Astrocyte (in vitro differentiated cells and primary cell): ENCODE results near the gene ZNF878. TPM values are rescaled to one million over a fixed set of nuclear protein-coding genes. Genes with fewer than 3 reads are reported as not detected.
A peak's percentile ranks its signal among the peaks of the same experiment; 100 is the strongest.

Experiments used
- DNase-seq: peaks from one replicate; pipeline ENCODE4 v3.0.0-alpha.2; 2010; ENCODE audit warnings: low read depth
- FAIRE-seq: peaks from 2 replicates; lab custom pipeline; 2011; peaks lifted over from hg19 to GRCh38; lab: Jason Lieb, UNC
- H2AFZ ChIP-seq: 2 replicates; pipeline ENCODE4 v1.6.0; 2012; ENCODE audit warnings: low read depth, low read length, inconsistent platforms
- H3K27ac ChIP-seq: 2 replicates; pipeline ENCODE4 v1.5.1; 2011; ENCODE audit warnings: low read depth, low read length, inconsistent platforms
- H3K27me3 ChIP-seq: 2 replicates; pipeline ENCODE4 v1.6.0; 2011; ENCODE audit warnings: low read length, inconsistent platforms; ENCODE audit not compliant: insufficient read depth
- H3K36me3 ChIP-seq: 2 replicates; pipeline ENCODE4 v1.5.1; 2011; ENCODE audit warnings: low read length, inconsistent platforms; ENCODE audit not compliant: insufficient read depth
- H3K4me1 ChIP-seq: 2 replicates; pipeline ENCODE4 v1.5.1; 2011; ENCODE audit warnings: low read length, inconsistent platforms; ENCODE audit not compliant: insufficient read depth
- H3K4me2 ChIP-seq: 2 replicates; pipeline ENCODE4 v1.6.0; 2012; ENCODE audit warnings: low read length, inconsistent platforms
- H3K4me3 ChIP-seq: 2 replicates; pipeline ENCODE4 v1.5.1; 2011; ENCODE audit warnings: low read depth, mild to moderate bottlenecking, low read length, inconsistent platforms; ENCODE audit not compliant: insufficient read depth
- H3K79me2 ChIP-seq: 2 replicates; pipeline ENCODE4 v1.6.0; 2012; ENCODE audit warnings: mild to moderate bottlenecking, low read length, inconsistent platforms; ENCODE audit not compliant: insufficient read depth
- H3K9ac ChIP-seq: 2 replicates; pipeline ENCODE4 v1.6.0; 2012; ENCODE audit warnings: mild to moderate bottlenecking, low read length, inconsistent platforms
- H3K9me3 ChIP-seq: 2 replicates; pipeline ENCODE4 v1.5.1; 2012; ENCODE audit warnings: low read depth, mild to moderate bottlenecking, low read length, inconsistent platforms; ENCODE audit not compliant: insufficient read depth
- H4K20me1 ChIP-seq: 2 replicates; pipeline ENCODE4 v1.6.0; 2012; ENCODE audit warnings: low read length, inconsistent platforms; ENCODE audit not compliant: insufficient read depth
- H3K27ac Mint-ChIP-seq: one replicate; pipeline ENCODE4 v1.8.0; 2021; ENCODE audit warnings: mild to moderate bottlenecking, mixed read lengths; ENCODE audit not compliant: unreplicated experiment
- H3K27me3 Mint-ChIP-seq: one replicate; pipeline ENCODE4 v1.8.0; 2021; ENCODE audit warnings: low read depth, mixed read lengths; ENCODE audit not compliant: unreplicated experiment
- H3K36me3 Mint-ChIP-seq: one replicate; pipeline ENCODE4 v1.8.0; 2021; ENCODE audit warnings: low read depth, mixed read lengths; ENCODE audit not compliant: unreplicated experiment
- H3K4me1 Mint-ChIP-seq: one replicate; pipeline ENCODE4 v1.8.0; 2021; ENCODE audit warnings: low read depth, mixed read lengths; ENCODE audit not compliant: unreplicated experiment
- H3K4me3 Mint-ChIP-seq: one replicate; pipeline ENCODE4 v1.8.0; 2021; ENCODE audit warnings: mild to moderate bottlenecking, moderate library complexity, mixed read lengths; ENCODE audit not compliant: unreplicated experiment
- H3K9me3 Mint-ChIP-seq: one replicate; pipeline ENCODE4 v1.8.0; 2021; ENCODE audit warnings: mild to moderate bottlenecking, mixed read lengths; ENCODE audit not compliant: unreplicated experiment
- CTCF ChIP-seq: IDR thresholded peaks from 2 replicates; pipeline ENCODE4 v1.5.1; 2011; ENCODE audit warnings: low read depth, mild to moderate bottlenecking, inconsistent platforms, low read length, moderate library complexity; ENCODE audit not compliant: insufficient read depth
- EZH2 ChIP-seq: IDR thresholded peaks from 2 replicates; pipeline ENCODE4 v1.6.1; 2012; ENCODE audit warnings: mild to moderate bottlenecking, low read length, inconsistent platforms; ENCODE audit not compliant: insufficient read depth
- total RNA-seq: library from RNA; stranded (reverse); gene quantifications from 2 replicates; pipeline ENCODE4 v1.2.1, GENCODE V29; 2021

Gene ZNF878
- total RNA-seq, 1 donor from 2014 or later, result not detected

- Mint-ChIP-seq H3K4me3 (no peak overlapping the region), H3K9me3 (peaks cover 18% of the 10 kb centered on the region), H3K36me3 (no peaks in the 10 kb centered on the region), H3K4me1 (no peaks in the 10 kb centered on the region), H3K27ac (no peak overlapping the region), H3K27me3 (no peaks in the 10 kb centered on the region)
- Histone ChIP-seq H3K9ac (no peak overlapping the region), H3K9me3 (peaks cover 70% of the 10 kb centered on the region), H4K20me1 (no peaks in the 10 kb centered on the region), H3K79me2 (no peaks in the 10 kb centered on the region), H3K4me2 (no peak overlapping the region), H3K36me3 (peaks cover 31% of the 10 kb centered on the region), H3K27ac (no peak overlapping the region), H3K27me3 (no peaks in the 10 kb centered on the region), H3K4me1 (no peaks in the 10 kb centered on the region), H3K4me3 (peak overlapping the region; percentile 17), H2AFZ (no peak overlapping the region)
- DNase-seq (no peak), FAIRE-seq (no peak)
- no peak for TF ChIP-seq CTCF
- no peak for TF ChIP-seq EZH2
Measured at GRCh38 chr19:12075538-12076139, 22.9 kb upstream of the ZNF878 start.

- FAIRE-seq (no peak), DNase-seq (peak; percentile 74)
- no peaks in the 10 kb centered on the region for H3K4me1 Mint-ChIP-seq
- H3K36me3 ChIP-seq, result no peaks in the 10 kb centered on the region
- no peaks in the 10 kb centered on the region for H3K27me3 ChIP-seq
- peak within 1 kb of the TSS; percentile 94 for H2AFZ ChIP-seq
- peak within 1 kb of the TSS; percentile 81 for H3K4me2 ChIP-seq
- H3K9me3 ChIP-seq, result peaks cover 9% of the 10 kb centered on the region
- H3K36me3 Mint-ChIP-seq, result no peaks in the 10 kb centered on the region
- no peaks in the 10 kb centered on the region for H3K27me3 Mint-ChIP-seq
- peaks cover 3% of the 10 kb centered on the region for H3K4me1 ChIP-seq
- H4K20me1 ChIP-seq, result no peaks in the 10 kb centered on the region
- peak within 1 kb of the TSS; percentile 92 for H3K9ac ChIP-seq
- H3K27ac Mint-ChIP-seq, result no peak within 1 kb of the TSS
- H3K79me2 ChIP-seq, result peaks cover 13% of the 10 kb centered on the region
- peak within 1 kb of the TSS; percentile 80 for H3K27ac ChIP-seq
- TF ChIP-seq CTCF (no peak), EZH2 (no peak)
- H3K9me3 Mint-ChIP-seq, result peaks cover 12% of the 10 kb centered on the region
- no peak within 1 kb of the TSS for H3K4me3 Mint-ChIP-seq
- peak within 1 kb of the TSS; percentile 88 for H3K4me3 ChIP-seq
Measured at GRCh38 chr19:12064590-12065538, 12.1 kb upstream of the ZNF878 start, which contains the start of gene ZNF844. TSS of gene ZNF844 (plus strand) at chr19:12064731. CDS start at chr19:12064874, 143 bp downstream.
